Smooth muscle cell (in vitro differentiated cells): ENCODE results near the gene MBTD1. TPM values are rescaled to one million over a fixed set of nuclear protein-coding genes. Genes with fewer than 3 reads are reported as not detected.

Source experiments
- DNase-seq: peaks from one replicate; lab custom pipeline; 2025; ENCODE audit not compliant: unreplicated experiment; lab: John Stamatoyannopoulos, UW
- H2AFZ ChIP-seq: fragments of 200-600 bp; sonication (generic); 2 replicates; pipeline ENCODE4 v1.6.0; 2016; ENCODE audit warnings: antibody characterized with exemption, low read depth, mild to moderate bottlenecking
- H3F3A ChIP-seq: fragments of 200-600 bp; sonication (generic); 2 replicates; pipeline ENCODE4 v1.6.0; 2017; ENCODE audit warnings: antibody characterized with exemption, low read depth
- H3K27ac ChIP-seq: fragments of 200-600 bp; sonication (generic); 2 replicates; pipeline ENCODE4 v1.5.1; 2016; ENCODE audit warnings: low read depth, mild to moderate bottlenecking
- H3K27me3 ChIP-seq: fragments of 200-600 bp; sonication (generic); 2 replicates; pipeline ENCODE4 v1.6.1; 2016; ENCODE audit warnings: low read depth, mild to moderate bottlenecking
- H3K36me3 ChIP-seq: fragments of 200-600 bp; sonication (generic); 2 replicates; pipeline ENCODE4 v1.5.1; 2016; ENCODE audit warnings: low read depth
- H3K4me1 ChIP-seq: fragments of 200-600 bp; sonication (generic); 2 replicates; pipeline ENCODE4 v1.5.1; 2016; ENCODE audit warnings: low read depth
- H3K4me2 ChIP-seq: fragments of 200-600 bp; sonication (generic); 2 replicates; pipeline ENCODE4 v1.6.0; 2016; ENCODE audit warnings: mild to moderate bottlenecking
- H3K4me3 ChIP-seq: fragments of 200-600 bp; sonication (generic); 2 replicates; pipeline ENCODE4 v1.5.1; 2016; ENCODE audit warnings: mild to moderate bottlenecking
- H3K79me2 ChIP-seq: fragments of 200-600 bp; sonication (generic); 2 replicates; pipeline ENCODE4 v1.6.0; 2016; ENCODE audit warnings: low read depth, mild to moderate bottlenecking
- H3K9ac ChIP-seq: fragments of 200-600 bp; sonication (generic); 2 replicates; pipeline ENCODE4 v1.6.0; 2016; ENCODE audit warnings: low read depth
- H3K9me3 ChIP-seq: fragments of 200-600 bp; sonication (generic); replicated peaks from 2 replicates; pipeline ENCODE4 v1.5.1; 2016; ENCODE audit warnings: low read depth
- H4K20me1 ChIP-seq: fragments of 200-600 bp; sonication (generic); 2 replicates; pipeline ENCODE4 v1.6.0; 2016; ENCODE audit warnings: low read depth
- WGBS: methylation state at CpG from one replicate; pipeline ENCODE4 v1.1.7; 2016; ENCODE audit warnings: low lambda C conversion rate; 5-methylcytosine and 5-hydroxymethylcytosine counted together
- polyA plus RNA-seq: library from polyadenylated mRNA; unstranded; fragments of >200 nt; fragmentation: Nextera tagmentation; extraction: Ambion mirVana; gene quantifications from 2 replicates; pipeline ENCODE4 v1.2.1, GENCODE V29; 2016
- total RNA-seq: library from RNA; depleted of rRNA; stranded (reverse); fragments of >200 nt; gene quantifications from 2 replicates; pipeline ENCODE4 v1.2.3, GENCODE V29; 2014
- TF ChIP-seq, protein P1 (sequence below): fragments of 200-600 bp; sonication (generic); IDR thresholded peaks from 2 replicates; pipeline ENCODE4 v1.5.1; 2017; ENCODE audit warnings: borderline replicate concordance, mild to moderate bottlenecking, antibody characterized with exemption; ENCODE audit not compliant: insufficient read depth, poor library complexity, severe bottlenecking

Gene MBTD1
- total and polyA plus RNA-seq, 2 experiments from 2014 or later = 1.3 to 11.3 TPM

DNA sequence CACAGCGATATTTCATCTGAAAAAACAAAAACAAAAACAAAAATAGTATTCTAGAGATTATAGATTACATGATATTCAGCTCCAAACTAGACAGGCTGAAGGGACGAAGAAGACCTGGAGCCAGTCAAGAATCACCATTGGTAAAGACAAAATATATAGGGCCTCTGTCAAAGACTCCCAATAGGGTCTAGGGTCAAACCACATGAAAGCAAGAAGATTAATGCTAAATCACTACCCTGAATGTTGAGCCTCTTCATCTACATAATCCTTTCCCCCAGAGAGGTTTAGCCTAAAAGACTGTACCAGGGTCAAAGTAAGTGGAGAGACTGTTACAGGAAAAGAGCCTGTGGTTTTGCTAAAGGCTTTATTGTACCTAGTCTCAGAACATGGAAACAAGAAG is 117.3 kb downstream of the MBTD1 start:
- Histone ChIP-seq H3K79me2 (no peaks in the 10 kb centered on the region), H3K27ac (no peak overlapping the region), H3K36me3 (no peaks in the 10 kb centered on the region), H2AFZ (no peak overlapping the region), H3K27me3 (no peaks in the 10 kb centered on the region), H3K4me3 (no peak overlapping the region), H3K4me1 (no peaks in the 10 kb centered on the region), H4K20me1 (no peaks in the 10 kb centered on the region), H3K9ac (no peak overlapping the region), H3K9me3 (no peaks in the 10 kb centered on the region), H3K4me2 (no peak overlapping the region), H3F3A (peaks cover 6% of the 10 kb centered on the region)
- TF ChIP-seq, protein P1, sequence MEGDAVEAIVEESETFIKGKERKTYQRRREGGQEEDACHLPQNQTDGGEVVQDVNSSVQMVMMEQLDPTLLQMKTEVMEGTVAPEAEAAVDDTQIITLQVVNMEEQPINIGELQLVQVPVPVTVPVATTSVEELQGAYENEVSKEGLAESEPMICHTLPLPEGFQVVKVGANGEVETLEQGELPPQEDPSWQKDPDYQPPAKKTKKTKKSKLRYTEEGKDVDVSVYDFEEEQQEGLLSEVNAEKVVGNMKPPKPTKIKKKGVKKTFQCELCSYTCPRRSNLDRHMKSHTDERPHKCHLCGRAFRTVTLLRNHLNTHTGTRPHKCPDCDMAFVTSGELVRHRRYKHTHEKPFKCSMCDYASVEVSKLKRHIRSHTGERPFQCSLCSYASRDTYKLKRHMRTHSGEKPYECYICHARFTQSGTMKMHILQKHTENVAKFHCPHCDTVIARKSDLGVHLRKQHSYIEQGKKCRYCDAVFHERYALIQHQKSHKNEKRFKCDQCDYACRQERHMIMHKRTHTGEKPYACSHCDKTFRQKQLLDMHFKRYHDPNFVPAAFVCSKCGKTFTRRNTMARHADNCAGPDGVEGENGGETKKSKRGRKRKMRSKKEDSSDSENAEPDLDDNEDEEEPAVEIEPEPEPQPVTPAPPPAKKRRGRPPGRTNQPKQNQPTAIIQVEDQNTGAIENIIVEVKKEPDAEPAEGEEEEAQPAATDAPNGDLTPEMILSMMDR = no peak
- WGBS = 84% methylated on average over 2 of the region's 2 CpGs
- DNase-seq = no peak

DNA sequence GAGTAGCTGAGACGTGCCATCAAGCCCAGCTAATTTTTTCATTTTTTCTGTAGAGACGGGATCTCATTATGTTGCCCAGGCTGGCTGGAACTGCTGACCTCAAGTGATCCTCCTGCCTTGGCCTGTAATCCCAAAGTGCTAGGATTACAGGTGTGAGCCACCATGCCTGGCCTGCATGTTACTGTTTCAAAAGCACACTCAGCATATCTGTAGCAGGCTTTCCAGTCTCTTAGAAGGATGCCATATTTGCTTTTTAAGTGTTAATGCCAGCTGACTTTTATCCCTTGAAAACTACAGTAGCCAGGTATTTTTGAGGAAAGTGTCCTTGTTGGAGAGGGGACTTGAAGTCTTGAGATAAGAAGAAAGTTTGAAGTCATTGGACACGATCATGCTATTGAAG is 123.9 kb downstream of the MBTD1 start:
- no peak overlapping the region for H3K27ac ChIP-seq
- no peaks in the 10 kb centered on the region for H3K79me2 ChIP-seq
- no peaks in the 10 kb centered on the region for H3K36me3 ChIP-seq
- TF ChIP-seq, protein P1 = no peak
- H3F3A ChIP-seq = no peaks in the 10 kb centered on the region
- H3K4me3 ChIP-seq = no peak overlapping the region
- no peaks in the 10 kb centered on the region for H3K27me3 ChIP-seq
- no peaks in the 10 kb centered on the region for H4K20me1 ChIP-seq
- no peak overlapping the region for H2AFZ ChIP-seq
- 92% methylated on average over 3 of the region's 3 CpGs for WGBS
- no peaks in the 10 kb centered on the region for H3K9me3 ChIP-seq
- H3K4me1 ChIP-seq = no peaks in the 10 kb centered on the region
- no peak overlapping the region for H3K4me2 ChIP-seq
- DNase-seq = no peak
- no peak overlapping the region for H3K9ac ChIP-seq

DNA sequence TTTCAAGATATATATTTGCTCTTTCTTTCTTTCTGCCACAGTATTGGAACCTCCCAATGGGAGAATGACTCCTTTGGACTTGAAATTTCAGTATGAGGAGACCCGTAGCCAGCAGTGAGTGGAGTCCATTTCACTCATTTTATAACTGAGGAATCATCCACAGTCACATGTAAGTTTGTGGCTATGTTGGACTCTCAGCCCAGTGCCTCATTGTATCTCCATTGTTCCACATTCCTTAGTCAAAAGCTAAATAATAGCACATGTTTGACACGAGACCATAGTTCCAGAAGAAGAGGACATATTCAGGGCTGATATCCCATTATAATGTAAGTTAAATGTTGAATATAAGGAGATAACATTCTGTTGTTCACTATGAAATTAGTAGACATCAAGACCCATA is 126.5 kb downstream of the MBTD1 start:
- no peaks in the 10 kb centered on the region for H3F3A ChIP-seq
- 86% methylated on average over 2 of the region's 2 CpGs for WGBS
- no peaks in the 10 kb centered on the region for H3K4me1 ChIP-seq
- no peak overlapping the region for H3K4me3 ChIP-seq
- no peaks in the 10 kb centered on the region for H3K79me2 ChIP-seq
- no peaks in the 10 kb centered on the region for H3K27me3 ChIP-seq
- no peak for DNase-seq
- TF ChIP-seq, protein P1 = no peak
- no peak overlapping the region for H2AFZ ChIP-seq
- no peaks in the 10 kb centered on the region for H3K9me3 ChIP-seq
- no peak overlapping the region for H3K27ac ChIP-seq
- no peaks in the 10 kb centered on the region for H4K20me1 ChIP-seq
- H3K4me2 ChIP-seq = no peak overlapping the region
- H3K9ac ChIP-seq = no peak overlapping the region
- H3K36me3 ChIP-seq = no peaks in the 10 kb centered on the region

DNA sequence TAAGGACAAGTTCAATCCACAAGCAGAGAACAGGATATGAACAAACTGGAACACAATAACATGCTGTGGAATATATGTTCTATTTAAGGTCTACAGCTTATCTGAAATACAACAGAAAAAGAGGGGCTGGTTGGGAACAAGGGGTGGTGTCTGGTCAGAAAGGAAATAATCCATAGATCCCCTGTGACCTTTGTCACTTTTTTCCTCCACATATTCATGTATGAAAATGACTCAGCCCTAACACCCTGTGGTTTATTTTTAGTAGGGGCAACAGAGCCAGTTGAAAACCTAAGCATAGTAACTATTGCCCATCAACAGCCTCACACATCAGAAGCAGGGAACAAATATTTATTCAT is 126.9 kb downstream of the MBTD1 start:
- Histone ChIP-seq H3K9me3 (no peaks in the 10 kb centered on the region), H3K9ac (no peak overlapping the region), H3F3A (no peaks in the 10 kb centered on the region), H3K4me3 (no peak overlapping the region), H3K4me1 (no peaks in the 10 kb centered on the region), H3K27ac (no peak overlapping the region), H3K79me2 (no peaks in the 10 kb centered on the region), H3K27me3 (no peaks in the 10 kb centered on the region), H2AFZ (no peak overlapping the region), H4K20me1 (no peaks in the 10 kb centered on the region), H3K4me2 (no peak overlapping the region), H3K36me3 (no peaks in the 10 kb centered on the region)
- DNase-seq = no peak
- TF ChIP-seq, protein P1 = no peak
